DND-41 (cell line): Measurements from ENCODE around the gene WDR90.

Experiments
- CTCF ChIP-seq: IDR thresholded peaks from 2 replicates; pipeline ENCODE4 v1.5.1; 2012; ENCODE audit warnings: borderline replicate concordance, low read length, moderate library complexity, mild to moderate bottlenecking; ENCODE audit not compliant: poor library complexity, severe bottlenecking; ENCODE audit errors: extremely low read depth
- EZH2 ChIP-seq: IDR thresholded peaks from 3 replicates; pipeline ENCODE4 v1.6.1; 2012; ENCODE audit warnings: borderline replicate concordance, low read depth, mild to moderate bottlenecking, moderate library complexity, low read length, inconsistent platforms; ENCODE audit not compliant: severe bottlenecking

GRCh38 chr16:648781-649589 is at the start of gene WDR90:
- TF ChIP-seq CTCF (no peak), EZH2 (no peak)
